ENCODE results near the gene QRSL1. TPM values are rescaled to one million over a fixed set of nuclear protein-coding genes. Genes with fewer than 3 reads are reported as not detected.

QRSL1 gene
- total RNA-seq, 1 experiment from 2014 or later, result 19.5 TPM

- no peak for TF ChIP-seq CTCF (conservative IDR thresholded peaks at IDR 0.05)
- Mint-ChIP-seq H3K27me3 (ENCODE audit: low read depth) (no peaks in the 10 kb centered on the region), H3K4me3 (no peak overlapping the region), H3K36me3 (ENCODE audit: insufficient read depth in 1 of 3, low read depth in 3 of 3) (peaks cover 40 to 64% (median 61%) of the 10 kb centered on the region in 3 experiments), H3K27ac (peak overlapping the region in 1 of 3 experiments; percentile 73; a peak in 2 of 7 replicates), H3K9me3 (no peaks in the 10 kb centered on the region), H3K4me1 (peaks cover 3 to 13% of the 10 kb centered on the region in 2 experiments)
- Histone ChIP-seq H3K14ac (ENCODE audit: insufficient read depth, low read length) (no peak overlapping the region), H2BK120ac (ENCODE audit: low read depth, low read length, poor library complexity, severe bottlenecking) (no peak overlapping the region), H3K23me2 (ENCODE audit: insufficient read length, low read depth, low read length, poor library complexity, severe bottlenecking) (no peaks in the 10 kb centered on the region), H3K18ac (ENCODE audit: insufficient read length, low read depth, low read length) (no peak overlapping the region), H3K4me1 (ENCODE audit: insufficient read depth, low read length) (no peaks in the 10 kb centered on the region), H2AFZ (ENCODE audit: low read length) (no peak overlapping the region), H4K20me1 (ENCODE audit: control insufficient read depth, insufficient read depth, insufficient read length) (no peaks in the 10 kb centered on the region), H3K9ac (ENCODE audit: extremely low read depth, insufficient read length, low read length) (no peak overlapping the region), H2BK15ac (ENCODE audit: low read depth, low read length) (no peak overlapping the region), H3K56ac (ENCODE audit: insufficient read length, low read depth, low read length) (no peak overlapping the region), H3T11ph (ENCODE audit: low read length) (no peak overlapping the region), H3K4me2 (ENCODE audit: insufficient read depth, insufficient read length, low read length) (no peak overlapping the region), H3K9me3 (ENCODE audit: control insufficient read depth, low read depth, low read length) (no peaks in the 10 kb centered on the region), H3K79me2 (ENCODE audit: insufficient read depth, low read length) (peaks cover 6% of the 10 kb centered on the region; the same call in 1 of the 2 replicates), H3K4ac (ENCODE audit: low read depth, low read length) (no peak overlapping the region), H2BK12ac (ENCODE audit: insufficient read length, low read depth, low read length) (no peak overlapping the region), H2BK20ac (ENCODE audit: low read depth, low read length, poor library complexity, severe bottlenecking) (no peak overlapping the region), H3K27ac (ENCODE audit: insufficient read length, low read depth, low read length) (no peak overlapping the region), H3K23ac (ENCODE audit: insufficient read length, low read depth, low read length) (no peak overlapping the region), H4K91ac (ENCODE audit: insufficient read length, low read depth, low read length) (no peak overlapping the region), H2BK5ac (ENCODE audit: insufficient read length, low read length) (no peak overlapping the region), H2AK5ac (ENCODE audit: insufficient read length, low read length) (no peak overlapping the region), H3K79me1 (ENCODE audit: insufficient read depth, low read depth, low read length, poor library complexity, severe bottlenecking) (no peaks in the 10 kb centered on the region), H3K27me3 (ENCODE audit: insufficient read depth, low read length) (no peaks in the 10 kb centered on the region), H4K8ac (replicated peaks; ENCODE audit: insufficient read length, low read depth, low read length) (no peak overlapping the region), H4K5ac (ENCODE audit: insufficient read length, low read depth, low read length) (no peak overlapping the region)
- WGBS (ENCODE audit: extremely low coverage, insufficient read length, low lambda C conversion rate), result no CpG with 5 or more reads among the region's 2 CpGs
- no peak for DNase-seq
These were observed 13.7 kb downstream of the QRSL1 start for GRCh38 chr6:106643061-106643460.

All from H9 (cell line).